GM12865 (cell line): Measurements from ENCODE around the gene RPL12.

Experiments used
- DNase-seq: peaks from one replicate; pipeline ENCODE4 v3.0.0; 2010; ENCODE audit warnings: low read depth
- H3K4me3 ChIP-seq: 2 replicates; pipeline ENCODE4 v1.5.1; 2011; ENCODE audit warnings: mild to moderate bottlenecking, low read depth, low read length, control low read depth
- TF ChIP-seq, protein P1 (sequence below): IDR thresholded peaks from 2 replicates; pipeline ENCODE4 v1.5.1; 2011; ENCODE audit warnings: low read length, control low read depth, low read depth, inconsistent platforms; ENCODE audit not compliant: insufficient read depth; ENCODE audit errors: missing control alignments

RPL12 gene

DNA sequence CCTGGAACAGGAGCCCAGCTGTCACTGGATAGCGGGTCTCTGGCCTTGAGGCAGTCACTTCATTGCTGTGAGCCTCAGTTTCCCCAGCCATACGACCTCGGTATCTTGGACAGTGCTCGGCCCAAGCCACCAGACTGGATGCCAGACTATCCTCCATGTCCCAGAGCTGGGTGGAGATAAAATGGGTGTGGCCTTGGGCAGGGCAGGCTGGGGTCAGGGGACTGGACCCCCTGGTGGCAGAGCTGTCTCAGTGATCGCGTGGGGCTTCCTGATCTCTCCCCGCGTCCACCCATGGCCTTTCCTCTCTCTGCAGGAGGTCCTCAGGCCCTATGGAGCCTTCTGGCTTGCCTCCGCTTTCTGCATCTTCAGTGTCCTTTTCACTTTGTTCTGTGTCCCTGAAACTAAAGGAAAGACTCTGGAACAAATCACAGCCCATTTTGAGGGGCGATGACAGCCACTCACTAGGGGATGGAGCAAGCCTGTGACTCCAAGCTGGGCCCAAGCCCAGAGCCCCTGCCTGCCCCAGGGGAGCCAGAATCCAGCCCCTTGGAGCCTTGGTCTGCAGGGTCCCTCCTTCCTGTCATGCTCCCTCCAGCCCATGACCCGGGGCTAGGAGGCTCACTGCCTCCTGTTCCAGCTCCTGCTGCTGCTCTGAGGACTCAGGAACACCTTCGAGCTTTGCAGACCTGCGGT, 44.3 kb downstream of the RPL12 start:
- DNase-seq = no peak
- TF ChIP-seq, protein P1, sequence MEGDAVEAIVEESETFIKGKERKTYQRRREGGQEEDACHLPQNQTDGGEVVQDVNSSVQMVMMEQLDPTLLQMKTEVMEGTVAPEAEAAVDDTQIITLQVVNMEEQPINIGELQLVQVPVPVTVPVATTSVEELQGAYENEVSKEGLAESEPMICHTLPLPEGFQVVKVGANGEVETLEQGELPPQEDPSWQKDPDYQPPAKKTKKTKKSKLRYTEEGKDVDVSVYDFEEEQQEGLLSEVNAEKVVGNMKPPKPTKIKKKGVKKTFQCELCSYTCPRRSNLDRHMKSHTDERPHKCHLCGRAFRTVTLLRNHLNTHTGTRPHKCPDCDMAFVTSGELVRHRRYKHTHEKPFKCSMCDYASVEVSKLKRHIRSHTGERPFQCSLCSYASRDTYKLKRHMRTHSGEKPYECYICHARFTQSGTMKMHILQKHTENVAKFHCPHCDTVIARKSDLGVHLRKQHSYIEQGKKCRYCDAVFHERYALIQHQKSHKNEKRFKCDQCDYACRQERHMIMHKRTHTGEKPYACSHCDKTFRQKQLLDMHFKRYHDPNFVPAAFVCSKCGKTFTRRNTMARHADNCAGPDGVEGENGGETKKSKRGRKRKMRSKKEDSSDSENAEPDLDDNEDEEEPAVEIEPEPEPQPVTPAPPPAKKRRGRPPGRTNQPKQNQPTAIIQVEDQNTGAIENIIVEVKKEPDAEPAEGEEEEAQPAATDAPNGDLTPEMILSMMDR = no peak
- H3K4me3 ChIP-seq = no peak overlapping the region

DNA sequence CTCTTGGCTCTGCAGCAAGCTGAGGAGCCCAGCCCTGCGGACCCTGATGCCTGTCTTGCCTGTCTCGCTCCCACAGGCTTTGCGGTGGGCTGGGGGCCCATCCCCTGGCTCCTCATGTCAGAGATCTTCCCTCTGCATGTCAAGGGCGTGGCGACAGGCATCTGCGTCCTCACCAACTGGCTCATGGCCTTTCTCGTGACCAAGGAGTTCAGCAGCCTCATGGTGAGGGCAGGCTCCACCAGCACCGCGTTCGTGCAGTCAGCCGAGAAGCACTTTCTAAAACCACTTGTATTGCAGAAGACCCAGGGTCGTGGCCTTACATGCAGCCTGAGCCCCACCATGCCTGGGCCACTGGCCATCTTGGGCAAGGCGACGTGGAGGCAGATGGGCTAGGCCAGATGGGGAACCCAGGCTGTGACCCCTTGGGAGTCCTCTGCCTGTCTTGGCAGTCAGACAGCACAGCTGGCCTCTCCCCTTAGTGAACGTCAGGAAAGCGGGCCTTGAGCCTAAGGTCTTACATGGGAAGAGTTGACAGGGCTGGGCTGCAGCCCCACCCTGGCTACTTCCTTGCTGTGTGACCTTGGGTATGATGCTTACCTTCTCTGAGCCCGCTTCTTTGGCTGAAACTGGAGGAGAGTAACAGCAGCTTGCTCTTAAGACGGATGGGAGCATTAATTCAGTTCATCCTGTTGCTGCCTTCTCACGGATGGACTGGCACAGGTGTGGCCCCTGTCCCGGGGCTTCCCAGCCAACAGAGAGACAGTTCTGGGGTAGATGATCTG, 45.7 kb downstream of the RPL12 start:
- no peak overlapping the region for H3K4me3 ChIP-seq
- no peak for DNase-seq

DNA sequence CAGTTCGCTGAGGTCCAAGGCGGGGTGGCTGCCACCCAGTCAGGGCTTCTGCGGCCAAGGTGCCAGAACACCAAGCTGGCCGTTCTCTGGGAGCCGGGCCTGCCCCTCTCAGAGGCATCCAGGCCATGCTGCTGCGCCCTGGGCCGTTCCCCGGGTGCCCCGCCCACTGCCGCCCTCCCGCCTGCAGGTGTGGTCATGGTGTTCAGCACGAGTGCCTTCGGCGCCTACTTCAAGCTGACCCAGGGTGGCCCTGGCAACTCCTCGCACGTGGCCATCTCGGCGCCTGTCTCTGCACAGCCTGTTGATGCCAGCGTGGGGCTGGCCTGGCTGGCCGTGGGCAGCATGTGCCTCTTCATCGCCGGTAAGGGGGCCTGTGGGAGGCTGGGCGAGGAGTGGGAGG, 46.6 kb downstream of the RPL12 start:
- TF ChIP-seq, protein P1 = no peak
- DNase-seq = no peak
- no peak overlapping the region for H3K4me3 ChIP-seq

More for the DNA sequence above, 45.7 kb downstream of the RPL12 start:
- TF ChIP-seq, protein P1 = no peak

DNA sequence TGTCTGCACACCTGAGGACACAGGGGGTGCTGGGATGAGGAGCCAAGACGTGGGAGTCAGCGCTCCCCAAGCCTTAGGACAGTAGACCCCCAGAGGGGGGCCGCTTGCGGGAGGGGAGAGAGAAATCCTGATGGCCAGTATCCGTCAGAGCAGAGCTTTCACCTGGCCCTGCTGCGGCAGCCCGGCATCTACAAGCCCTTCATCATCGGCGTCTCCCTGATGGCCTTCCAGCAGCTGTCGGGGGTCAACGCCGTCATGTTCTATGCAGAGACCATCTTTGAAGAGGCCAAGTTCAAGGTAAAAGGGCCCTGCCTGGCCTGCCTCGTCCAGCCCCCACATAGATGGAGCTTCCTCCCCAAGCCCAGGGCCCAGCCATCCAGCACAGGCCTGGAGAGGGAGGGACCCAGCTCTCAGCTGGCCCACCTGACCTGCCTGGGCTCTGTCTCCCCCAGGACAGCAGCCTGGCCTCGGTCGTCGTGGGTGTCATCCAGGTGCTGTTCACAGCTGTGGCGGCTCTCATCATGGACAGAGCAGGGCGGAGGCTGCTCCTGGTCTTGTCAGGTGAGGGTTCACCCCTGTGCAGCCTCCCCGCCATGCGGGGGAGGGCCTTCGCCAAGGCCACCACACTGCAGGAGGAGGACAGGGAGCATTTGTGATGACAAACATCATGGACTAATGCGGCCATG, 47.6 kb downstream of the RPL12 start:
- DNase-seq = no peak
- no peak overlapping the region for H3K4me3 ChIP-seq
- TF ChIP-seq, protein P1 = no peak

DNA sequence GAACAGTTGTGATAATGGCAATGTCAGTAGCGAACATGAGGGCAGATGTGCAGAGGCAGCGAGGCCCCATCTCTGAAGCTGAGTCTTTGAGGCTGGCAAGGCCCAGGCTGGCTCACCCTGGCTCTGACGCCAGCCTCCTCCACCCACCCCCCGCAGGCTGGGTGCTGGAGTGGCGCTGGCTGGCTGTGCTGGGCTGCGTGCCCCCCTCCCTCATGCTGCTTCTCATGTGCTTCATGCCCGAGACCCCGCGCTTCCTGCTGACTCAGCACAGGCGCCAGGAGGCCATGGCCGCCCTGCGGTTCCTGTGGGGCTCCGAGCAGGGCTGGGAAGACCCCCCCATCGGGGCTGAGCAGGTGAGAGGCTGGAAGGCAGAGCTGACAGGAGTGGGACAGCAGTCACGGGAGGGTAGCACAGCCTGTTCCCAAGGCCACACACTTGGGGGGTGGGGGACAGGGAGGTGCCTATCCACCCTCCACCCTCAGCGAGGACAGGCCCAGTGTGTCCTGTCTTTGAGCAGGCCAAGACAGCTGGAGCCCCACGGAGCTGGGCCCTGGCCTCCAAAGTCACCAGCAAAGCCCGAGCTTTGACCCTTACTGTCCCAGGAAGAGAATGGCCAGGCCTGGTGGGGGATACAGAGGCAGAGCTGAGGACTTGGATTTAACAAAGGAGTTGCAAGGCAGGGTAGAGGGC, 48.7 kb downstream of the RPL12 start:
- no peak overlapping the region for H3K4me3 ChIP-seq
- DNase-seq = no peak
- TF ChIP-seq, protein P1 = no peak

DNA sequence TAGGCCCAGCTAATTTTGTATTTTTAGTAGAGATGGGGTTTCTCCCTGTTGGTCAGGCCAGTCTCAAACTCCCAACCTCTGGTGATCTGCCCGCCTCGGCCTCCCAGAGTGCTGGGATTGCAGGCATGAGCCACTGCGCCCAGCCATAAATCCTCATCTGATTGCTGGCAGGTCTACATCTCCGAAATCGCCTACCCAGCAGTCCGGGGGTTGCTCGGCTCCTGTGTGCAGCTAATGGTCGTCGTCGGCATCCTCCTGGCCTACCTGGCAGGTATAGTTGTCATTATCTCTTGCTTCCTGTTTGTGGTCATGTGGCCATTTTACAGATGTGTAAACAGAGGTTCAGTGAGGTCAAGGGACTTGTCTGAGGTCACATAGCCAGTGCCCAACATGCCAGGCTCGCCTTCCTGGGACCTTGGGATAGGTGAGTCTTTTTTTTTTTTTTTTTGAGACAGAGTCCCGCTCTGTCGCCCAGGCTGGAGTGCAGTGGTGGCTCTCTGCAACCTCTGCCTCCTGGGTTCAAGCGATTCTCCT, 51.4 kb downstream of the RPL12 start:
- DNase-seq = no peak
- H3K4me3 ChIP-seq = no peak overlapping the region
- TF ChIP-seq, protein P1 = no peak
